AG04450 (cell line): Measurements from ENCODE around the gene CSRP1. TPM values are rescaled to one million over a fixed set of nuclear protein-coding genes. Genes with fewer than 3 reads are reported as not detected.

Experiments
- CTCF ChIA-PET: fragments of 300-600, 350-600 bp; formaldehyde crosslinking; extraction: SDS; loops from one replicate; lab custom pipeline; 2022; ENCODE audit warnings: antibody characterized with exemption, inconsistent platforms; lab: Charles Lee
- POLR2A ChIA-PET: fragments of 350-600 bp; formaldehyde crosslinking; extraction: SDS; loops from one replicate; lab custom pipeline; 2021; ENCODE audit warnings: antibody characterized with exemption, inconsistent platforms; lab: Yijun Ruan, JAX
- DNase-seq: peaks from one replicate; pipeline ENCODE4 v3.0.0-alpha.2; 2011; ENCODE audit warnings: low read depth, low spot score
- H3K27ac ChIP-seq: one replicate; pipeline ENCODE4 v1.5.1; 2012; ENCODE audit warnings: low read depth, low read length, control low read depth
- H3K27me3 ChIP-seq: one replicate; pipeline ENCODE4 v1.6.0; 2012; ENCODE audit warnings: low read length; ENCODE audit not compliant: control insufficient read depth, insufficient read depth
- H3K4me3 ChIP-seq: 2 replicates; pipeline ENCODE4 v1.5.1; 2011; ENCODE audit warnings: mild to moderate bottlenecking, low read depth, low read length, control low read depth
- H3K9me3 ChIP-seq: 2 replicates; pipeline ENCODE4 v1.5.1; 2012; ENCODE audit warnings: low read length; ENCODE audit not compliant: control insufficient read depth, insufficient read depth
- CTCF ChIP-seq: IDR thresholded peaks from 2 replicates; pipeline ENCODE4 v1.5.1; 2011; ENCODE audit warnings: low read depth, low read length, control low read depth, inconsistent platforms
- polyA plus RNA-seq: library from polyadenylated mRNA; depleted of rRNA; stranded (reverse); fragments of >200 nt; gene quantifications from 2 replicates; pipeline ENCODE4 v1.2.3, GENCODE V29; 2011

The CSRP1 gene
- polyA plus RNA-seq, 1 experiment: 641 TPM

- ChIA-PET POLR2A (interaction anchor here (0.5 to 3.3 kb wide), 21 partner anchors 7 to 1242 kb away, joined by 3 to 36 read pairs (median 8); no protein-coding TSS in a partner anchor), CTCF (interaction anchor here (1.2 to 2.4 kb wide), 3 partner anchors 20 to 44 kb away, joined by 4 to 19 read pairs (median 14); no protein-coding TSS in a partner anchor)
- peak overlapping the region; percentile 75 for H3K27ac ChIP-seq
- no peak for DNase-seq
- H3K4me3 ChIP-seq: peak overlapping the region; percentile 99
- no peaks in the 10 kb centered on the region for H3K27me3 ChIP-seq
- peaks cover 5% of the 10 kb centered on the region; the same call in 1 of the 2 replicates for H3K9me3 ChIP-seq
- no peak for TF ChIP-seq CTCF
Observed at GRCh38 chr1:201468501-201468843, 38.5 kb downstream of the CSRP1 start.

GRCh38 chr1:201466492-201466891 lies 40.4 kb downstream of the CSRP1 start:
- POLR2A ChIA-PET: interaction anchor here (0.7 to 0.9 kb wide), 2 partner anchors 14 to 271 kb away, joined by 3 read pairs; no protein-coding TSS in a partner anchor
- CTCF ChIA-PET: interaction anchor here (1.5 to 4.5 kb wide), 2 partner anchors 18 to 47 kb away, joined by 5 to 20 read pairs; no protein-coding TSS in a partner anchor
- TF ChIP-seq CTCF: no peak
- H3K4me3 ChIP-seq: peak overlapping the region; percentile 99
- H3K27me3 ChIP-seq: no peaks in the 10 kb centered on the region
- peaks cover 5% of the 10 kb centered on the region; the same call in 1 of the 2 replicates for H3K9me3 ChIP-seq
- no peak overlapping the region for H3K27ac ChIP-seq
- no peak for DNase-seq

- ChIA-PET CTCF (interaction anchor here (1.5 to 4.5 kb wide), 2 partner anchors 17 to 47 kb away, joined by 5 to 20 read pairs; no protein-coding TSS in a partner anchor), POLR2A (no interaction called here)
- Histone ChIP-seq H3K27ac (peak overlapping the region; percentile 21), H3K9me3 (peaks cover 5% of the 10 kb centered on the region; the same call in 1 of the 2 replicates), H3K27me3 (no peaks in the 10 kb centered on the region), H3K4me3 (peak overlapping the region; percentile 99)
- no peak for DNase-seq
- TF ChIP-seq CTCF: no peak
Observed at GRCh38 chr1:201465698-201466290, 41.1 kb downstream of the CSRP1 start.

GRCh38 chr1:201463071-201463552 lies 43.8 kb downstream of the CSRP1 start:
- no peaks in the 10 kb centered on the region for H3K27me3 ChIP-seq
- POLR2A ChIA-PET: interaction anchor here (0.9 to 1.7 kb wide), 4 partner anchors 15 to 41 kb away, joined by 3 to 7 read pairs (median 4); no protein-coding TSS in a partner anchor
- peaks cover 4% of the 10 kb centered on the region; the same call in 1 of the 2 replicates for H3K9me3 ChIP-seq
- CTCF ChIA-PET: interaction anchor here (2.8 to 3.6 kb wide), 3 partner anchors 15 to 50 kb away, joined by 11 to 38 read pairs (median 20); no protein-coding TSS in a partner anchor
- no peak overlapping the region for H3K4me3 ChIP-seq
- peak; percentile 41 for TF ChIP-seq CTCF
- peak overlapping the region; percentile 98 for H3K27ac ChIP-seq
- no peak for DNase-seq
